KBM-7 (cell line): ENCODE data around the gene CRACR2B.

ENCODE experiments used
- DNase-seq: peaks from one replicate; pipeline ENCODE4 v3.0.0-alpha.2; 2015
- in situ Hi-C: fragments of 300-500 bp; cut with MboI; formaldehyde crosslinking; loops from 2 replicates; pipeline ENCODE4 v1.14.3; 2020; ENCODE audit warnings: low sequenced_read_pairs, low pct_unique_long_range_greater_than_20kb, mixed read lengths

Gene CRACR2B

DNA sequence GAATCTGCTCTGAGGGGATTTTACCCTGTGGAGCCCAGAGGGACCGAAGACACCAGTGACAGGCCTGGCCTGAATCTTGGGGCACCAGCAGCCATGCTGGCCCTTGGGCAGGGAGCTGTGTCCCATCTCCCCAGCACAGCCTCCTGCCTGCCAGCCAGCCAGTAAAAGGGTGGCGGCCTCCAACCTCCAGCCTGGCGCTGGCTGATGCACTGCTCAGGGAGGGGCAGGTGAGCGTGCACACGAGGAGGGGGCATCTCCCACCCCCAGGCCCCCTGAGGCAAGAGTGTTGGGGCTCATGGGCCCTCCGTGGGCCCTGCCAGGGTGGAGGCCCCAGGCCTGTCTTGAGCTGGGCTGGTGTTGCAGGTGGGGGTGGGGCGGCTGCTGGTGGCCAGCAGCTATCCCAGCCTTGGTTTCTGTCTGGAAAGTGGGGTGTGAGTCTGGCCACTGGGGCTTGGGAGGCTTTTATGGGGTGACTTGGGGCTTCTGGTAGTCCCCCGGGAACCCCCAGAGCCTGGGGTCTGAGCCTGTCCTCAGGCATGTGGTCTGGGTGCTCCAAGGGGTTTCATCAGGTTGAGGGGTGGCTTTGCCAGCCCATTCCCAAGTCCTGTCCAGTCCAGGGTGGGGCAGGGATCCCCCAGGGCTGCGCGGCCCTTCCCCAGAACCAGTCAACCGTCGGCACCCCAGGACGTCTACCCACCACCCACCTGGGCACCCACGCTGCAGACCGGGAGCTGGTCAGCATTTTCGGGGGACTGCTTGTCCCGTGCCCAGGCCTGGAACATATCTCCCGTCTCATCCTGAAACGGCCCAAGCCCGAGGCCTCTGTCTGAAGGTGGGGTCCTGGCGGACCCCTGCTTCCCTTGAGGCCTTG lies 32.8 kb downstream of the CRACR2B start:
- no peak for DNase-seq
- in situ Hi-C loops = no loop called here

DNA sequence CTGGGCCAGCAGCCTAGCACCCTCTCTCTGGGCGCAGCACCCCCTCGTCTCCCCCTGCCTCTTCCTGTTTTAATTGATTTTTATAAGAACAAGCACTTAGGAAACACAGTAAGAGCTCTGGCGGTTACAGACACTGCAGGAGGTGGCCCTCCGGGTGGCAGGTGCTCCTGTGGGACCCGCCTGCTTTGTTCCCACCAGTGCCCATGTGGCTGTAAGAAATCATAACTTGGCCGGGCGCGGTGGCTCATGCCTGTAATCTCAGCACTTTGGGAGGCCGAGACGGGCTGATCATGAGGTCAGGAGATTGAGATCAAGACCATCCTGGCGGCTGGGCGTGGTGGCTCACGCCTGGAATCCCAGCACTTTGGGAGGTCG lies 33.4 kb downstream of the CRACR2B start:
- in situ Hi-C loops = no loop called here

DNA sequence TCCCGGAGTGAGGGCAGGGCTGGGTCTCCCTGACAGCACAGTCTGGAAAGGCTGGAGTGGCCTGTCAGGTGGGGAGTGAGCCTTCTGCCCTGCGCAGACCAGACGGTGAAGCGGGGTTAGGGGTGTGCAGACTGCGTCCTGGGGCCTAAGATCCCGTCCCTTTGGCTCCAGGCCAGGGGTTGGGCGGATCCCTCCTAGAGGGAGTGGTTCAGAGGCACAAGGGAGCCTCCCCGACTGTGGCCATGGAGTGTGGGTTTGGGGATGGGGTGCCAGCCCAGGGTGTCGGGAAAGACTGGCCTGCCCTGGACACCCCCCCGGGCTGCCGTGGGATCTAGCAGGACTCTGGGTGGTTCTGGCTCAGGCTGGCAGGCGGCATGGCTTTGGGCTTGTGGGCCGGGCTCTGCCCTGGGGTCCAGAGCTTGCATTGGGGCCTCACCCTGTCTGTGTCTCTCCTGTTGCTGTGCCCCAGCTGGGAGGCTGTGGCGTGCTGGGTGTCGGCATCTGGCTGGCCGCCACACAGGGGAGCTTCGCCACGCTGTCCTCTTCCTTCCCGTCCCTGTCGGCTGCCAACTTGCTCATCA lies 34.5 kb downstream of the CRACR2B start:
- in situ Hi-C loops = no loop called here

More for the DNA sequence above, 33.4 kb downstream of the CRACR2B start:
- no peak for DNase-seq

DNA sequence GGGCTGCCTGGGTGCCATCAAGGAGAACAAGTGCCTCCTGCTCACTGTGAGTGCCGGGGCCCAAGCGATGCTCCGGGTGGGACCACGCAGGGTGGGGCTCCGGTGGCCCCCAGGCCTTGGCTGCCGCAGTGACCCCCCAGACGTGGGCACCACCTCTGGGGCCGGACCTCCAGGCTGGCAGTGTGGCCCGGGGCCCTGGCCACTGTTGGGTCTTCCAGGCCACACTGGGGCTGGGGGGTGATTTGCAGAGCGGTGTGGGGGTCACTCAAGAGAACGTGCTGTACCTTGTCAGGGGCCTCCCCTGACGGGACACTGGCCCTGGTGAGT lies 34.9 kb downstream of the CRACR2B start:
- no peak for DNase-seq
- in situ Hi-C loops = no loop called here

More for the DNA sequence above, 34.5 kb downstream of the CRACR2B start:
- no peak for DNase-seq

DNA sequence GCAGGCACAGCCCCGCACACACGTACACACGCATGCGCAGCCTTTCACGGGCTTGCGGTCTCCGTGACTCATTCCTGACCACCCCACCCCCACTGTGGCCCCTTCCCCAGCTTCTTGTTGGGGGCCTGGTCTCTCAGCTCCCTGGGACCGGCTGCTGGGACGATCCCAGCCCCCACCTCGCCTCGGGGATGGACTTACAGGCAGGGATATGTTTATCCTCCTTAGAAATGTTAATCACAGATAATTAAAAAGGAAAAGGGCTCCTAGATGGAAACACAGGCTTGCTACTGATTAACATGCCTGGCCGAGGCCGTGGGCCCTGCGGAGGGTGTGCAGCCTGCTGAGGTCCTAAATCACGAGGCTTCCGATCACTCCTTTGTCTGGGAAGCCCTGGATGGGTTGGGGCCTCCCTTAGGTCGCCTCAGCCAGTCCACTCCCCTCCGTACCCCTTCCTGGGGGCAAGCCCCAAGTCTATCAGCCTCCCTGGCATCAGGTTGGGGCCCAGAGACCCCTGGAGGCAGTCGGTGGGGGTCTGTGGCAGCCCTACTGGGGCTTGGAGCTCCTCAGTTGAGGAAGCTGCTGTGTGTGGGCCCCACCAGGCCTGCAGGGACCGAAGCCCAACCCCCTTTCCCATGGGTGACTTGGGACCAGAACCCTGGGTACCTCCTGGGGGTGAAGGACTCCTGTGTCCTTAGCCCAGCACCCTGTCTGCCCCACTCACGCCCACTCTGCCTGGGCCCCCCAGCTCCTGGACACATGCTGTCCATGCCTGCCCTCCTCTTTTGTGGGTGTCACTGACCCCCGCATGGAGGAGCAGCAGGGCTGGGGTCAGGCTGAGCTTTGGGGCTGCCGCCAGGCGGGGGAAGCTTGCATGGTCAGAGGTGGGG lies 35.5 kb downstream of the CRACR2B start:
- DNase-seq = no peak
- in situ Hi-C loops = no loop called here

DNA sequence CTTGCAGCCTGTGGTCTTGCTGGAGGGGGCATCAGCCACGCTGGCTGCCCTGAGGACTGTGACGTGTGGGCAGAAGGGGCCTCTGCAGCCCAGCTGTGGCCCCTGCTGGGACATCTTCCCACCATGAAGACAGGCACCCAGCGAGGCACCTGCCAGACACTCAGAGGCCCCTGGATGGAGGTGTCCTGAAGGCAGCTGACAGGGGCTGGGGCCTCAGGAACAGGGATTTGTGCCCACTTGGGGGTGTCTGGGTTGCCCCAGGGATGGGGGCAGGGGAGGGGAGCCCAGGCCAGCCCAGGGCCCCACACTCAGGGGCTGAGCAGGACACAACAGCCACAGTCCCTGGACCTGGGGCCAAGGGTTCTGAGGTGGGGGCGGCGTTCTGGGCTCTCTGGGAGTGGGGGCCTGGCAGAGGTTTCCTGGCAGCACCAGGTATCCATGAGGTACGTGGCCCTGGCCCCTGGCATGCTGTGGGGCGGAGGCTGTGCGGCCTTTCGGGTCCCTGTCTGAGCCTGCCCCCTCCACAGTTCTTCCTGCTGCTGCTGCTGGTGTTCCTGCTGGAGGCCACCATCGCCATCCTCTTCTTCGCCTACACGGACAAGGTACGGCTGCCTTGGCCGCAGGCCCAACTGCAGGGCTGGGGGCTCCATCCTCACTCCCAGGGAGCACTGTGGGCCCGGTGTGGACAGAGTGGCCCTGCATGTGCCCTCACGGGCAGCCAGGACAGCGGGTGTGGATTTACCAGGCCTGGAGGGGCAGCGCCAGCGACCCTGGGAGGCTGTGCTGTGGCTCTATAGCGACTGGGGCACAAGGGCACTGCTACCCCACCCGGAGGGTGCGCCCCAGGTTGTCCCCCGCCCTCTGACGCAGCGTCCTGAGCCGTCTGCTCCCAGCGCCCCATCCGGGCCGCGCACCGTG lies 36.5 kb downstream of the CRACR2B start:
- in situ Hi-C loops = no loop called here
- DNase-seq = no peak

DNA sequence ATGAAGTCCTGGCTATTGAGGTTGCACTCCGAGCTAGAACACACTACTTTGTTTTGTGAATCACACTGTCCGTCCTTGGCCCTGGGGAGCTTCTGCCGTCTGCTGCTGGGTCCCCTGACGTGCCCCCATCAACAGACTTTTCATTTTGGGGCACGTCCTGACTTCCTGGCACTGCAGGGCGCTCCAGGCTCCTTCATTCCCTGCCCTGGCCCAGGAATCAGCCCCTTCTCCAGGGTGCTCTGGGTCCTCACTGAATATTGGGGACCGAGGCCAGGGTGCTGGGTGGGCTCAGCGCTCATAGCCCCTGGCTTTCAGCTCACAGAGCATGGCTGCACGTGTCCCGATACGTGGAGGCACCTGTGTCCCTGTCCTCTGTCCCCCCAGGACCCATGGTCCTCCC lies 37.2 kb downstream of the CRACR2B start:
- in situ Hi-C loops = no loop called here
- DNase-seq = no peak

DNA sequence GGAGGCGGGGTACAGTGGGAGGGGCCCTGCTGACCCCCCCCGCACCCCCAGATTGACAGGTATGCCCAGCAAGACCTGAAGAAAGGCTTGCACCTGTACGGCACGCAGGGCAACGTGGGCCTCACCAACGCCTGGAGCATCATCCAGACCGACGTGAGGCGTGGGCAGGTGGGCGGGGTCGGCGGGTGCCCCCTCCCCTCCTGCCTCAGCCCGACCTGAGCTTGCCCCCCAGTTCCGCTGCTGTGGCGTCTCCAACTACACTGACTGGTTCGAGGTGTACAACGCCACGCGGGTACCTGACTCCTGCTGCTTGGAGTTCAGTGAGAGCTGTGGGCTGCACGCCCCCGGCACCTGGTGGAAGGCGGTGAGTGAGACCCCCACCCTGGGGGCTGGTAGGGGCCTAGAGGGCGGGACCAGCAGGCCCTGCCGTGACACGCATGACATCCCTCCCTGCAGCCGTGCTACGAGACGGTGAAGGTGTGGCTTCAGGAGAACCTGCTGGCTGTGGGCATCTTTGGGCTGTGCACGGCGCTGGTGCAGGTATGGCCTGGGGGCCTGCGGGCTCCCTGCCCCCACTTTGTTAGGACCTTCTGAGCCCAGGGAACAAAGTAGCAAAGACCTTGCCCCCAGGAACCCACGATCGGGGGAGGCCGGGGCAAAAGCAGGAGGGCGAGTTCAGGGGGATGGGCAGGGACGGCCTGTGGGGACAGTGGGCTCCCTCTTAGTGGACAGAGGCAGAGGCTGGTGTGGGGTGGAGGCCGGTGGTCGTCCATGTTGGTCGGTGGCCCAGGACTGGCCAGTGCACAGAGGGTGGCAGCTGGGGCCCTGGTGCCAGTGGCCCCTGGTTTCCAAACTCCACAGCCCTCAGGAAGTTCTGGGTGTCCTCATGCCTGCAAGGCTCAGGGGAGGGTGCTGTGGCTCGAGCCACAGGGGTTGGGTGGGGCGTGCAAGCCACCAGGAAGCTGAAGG lies 38.0 kb downstream of the CRACR2B start:
- in situ Hi-C loops = no loop called here
- no peak for DNase-seq

DNA sequence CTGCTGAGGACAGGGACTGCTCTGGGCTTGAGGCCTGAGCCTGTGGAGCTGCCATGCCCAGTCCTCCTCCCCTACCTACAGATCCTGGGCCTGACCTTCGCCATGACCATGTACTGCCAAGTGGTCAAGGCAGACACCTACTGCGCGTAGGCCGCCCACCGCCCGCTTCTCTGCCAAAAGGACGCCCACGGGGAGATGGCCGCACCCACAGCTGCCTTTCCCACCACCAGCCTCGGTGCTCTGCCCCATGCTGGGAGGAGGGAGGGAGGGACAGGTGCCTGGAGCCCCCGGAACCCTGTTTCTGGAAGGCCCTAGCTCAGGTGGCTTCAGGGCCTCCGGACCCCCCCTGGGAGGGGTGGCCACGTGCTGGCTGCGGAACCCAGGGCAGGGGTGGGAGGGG lies 38.8 kb downstream of the CRACR2B start:
- DNase-seq = no peak
- in situ Hi-C loops = no loop called here

DNA sequence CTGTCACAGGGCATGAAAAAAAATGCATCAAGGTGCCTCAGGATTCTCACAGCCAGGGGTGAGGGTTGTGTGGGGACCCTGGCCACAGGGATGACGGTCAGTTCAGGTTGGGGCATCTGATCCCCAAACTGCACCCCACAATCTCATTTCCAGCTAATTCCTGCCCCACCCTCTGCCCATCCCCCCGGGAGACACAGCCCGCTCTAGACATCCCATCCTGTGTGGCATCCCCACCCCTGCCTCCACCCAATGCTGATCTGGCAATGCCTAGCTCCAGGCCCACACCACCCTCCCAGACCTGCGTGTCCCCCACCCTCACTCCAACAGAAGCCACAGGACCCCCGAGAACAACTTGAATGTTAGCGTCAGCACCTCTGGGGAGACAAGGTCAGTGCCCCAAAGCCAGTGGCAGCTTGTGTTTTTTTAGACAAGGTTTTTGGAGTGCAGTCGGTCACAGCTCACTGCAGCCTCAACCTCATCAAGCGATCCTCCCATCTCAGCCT lies 40.2 kb downstream of the CRACR2B start:
- DNase-seq = no peak
- in situ Hi-C loops = no loop called here

DNA sequence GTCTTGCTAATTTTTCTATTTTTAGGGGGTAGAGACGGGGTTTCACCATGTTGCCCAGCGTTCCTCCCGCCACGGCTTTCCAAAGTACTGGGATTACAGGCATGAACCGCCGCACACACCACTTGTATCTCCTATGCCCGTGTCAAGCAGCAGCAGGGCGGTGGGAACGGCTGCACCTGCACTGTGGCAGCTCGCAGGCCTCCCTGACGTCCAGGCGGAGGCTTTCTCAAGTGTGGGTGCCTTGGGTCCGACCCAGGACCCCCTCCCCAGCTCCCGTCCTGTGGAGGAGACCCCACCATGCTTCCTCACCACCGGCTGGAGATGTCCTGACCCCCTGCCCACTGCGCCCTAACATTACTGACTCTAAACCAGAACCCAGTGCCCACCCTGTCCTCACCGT lies 40.7 kb downstream of the CRACR2B start:
- no peak for DNase-seq
- in situ Hi-C loops = no loop called here

DNA sequence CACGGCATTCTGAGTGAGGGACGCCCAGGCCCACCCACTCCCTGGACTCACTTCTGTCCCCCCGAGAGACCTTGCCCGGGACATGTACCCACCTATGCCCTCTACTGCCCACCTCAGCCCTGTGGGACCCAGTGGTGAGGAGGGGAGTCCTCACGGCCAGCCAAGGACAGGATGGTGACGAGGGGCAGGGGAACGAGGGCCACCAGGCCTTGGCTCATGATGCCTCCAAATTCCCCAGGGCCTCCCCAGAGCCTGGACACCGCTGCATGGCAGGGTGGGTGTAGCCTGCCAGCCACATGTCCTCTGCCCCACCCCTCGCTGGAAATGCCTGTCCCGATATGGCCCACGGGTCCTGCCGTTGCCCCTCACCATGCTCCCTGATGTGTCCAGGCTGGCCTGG lies 41.1 kb downstream of the CRACR2B start:
- in situ Hi-C loops = no loop called here
- no peak for DNase-seq

DNA sequence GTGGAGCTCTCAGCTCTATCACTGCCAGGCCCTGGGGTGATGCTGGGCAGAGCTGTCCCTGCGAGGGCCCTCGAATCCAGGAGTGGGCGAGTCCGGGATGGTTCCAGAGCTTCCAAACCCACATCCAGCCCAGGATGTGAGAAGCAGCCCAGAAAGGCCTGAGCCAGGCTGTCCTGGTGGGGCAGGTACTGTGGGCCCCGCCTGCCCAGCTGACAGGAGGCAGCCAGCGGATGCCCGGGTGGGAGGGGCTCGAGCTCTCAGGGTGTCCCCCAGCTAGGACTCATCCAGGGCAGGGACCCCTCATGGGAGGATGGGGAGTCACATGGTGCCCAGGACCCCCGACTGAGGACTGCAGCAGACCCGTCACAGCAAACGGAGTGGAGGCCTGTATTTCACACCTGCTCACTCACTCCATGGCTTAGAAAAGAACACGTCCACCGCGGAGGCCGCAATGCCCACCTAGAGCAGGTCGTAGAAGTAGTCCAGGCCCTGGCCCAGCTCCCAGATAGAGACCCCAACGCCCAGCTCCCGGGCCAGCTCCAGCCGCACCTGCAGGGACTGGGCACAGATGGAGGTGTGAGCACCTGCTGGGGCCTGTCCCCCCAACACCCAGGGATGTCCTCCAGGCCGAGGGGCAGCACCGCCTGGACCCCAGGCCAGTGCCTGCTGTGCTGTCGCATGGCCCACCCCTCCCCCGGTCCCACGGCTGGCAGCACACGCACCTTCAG lies 41.8 kb downstream of the CRACR2B start:
- in situ Hi-C loops = no loop called here
- DNase-seq = no peak

DNA sequence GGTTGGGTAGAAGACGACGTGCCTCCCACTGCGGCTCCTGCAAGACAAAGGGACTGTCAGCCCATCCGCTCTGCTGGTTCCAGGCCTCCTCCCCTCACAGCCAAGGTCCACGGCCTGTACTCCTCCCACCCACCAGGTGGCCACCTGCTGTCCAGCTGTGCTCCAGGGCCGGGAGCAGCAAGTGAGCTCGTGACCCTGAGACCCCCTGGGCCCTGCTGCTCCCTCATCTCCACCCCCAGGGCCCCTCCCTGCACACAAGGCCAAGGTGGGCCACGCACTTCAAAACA lies 42.4 kb downstream of the CRACR2B start:
- DNase-seq = no peak
- in situ Hi-C loops = no loop called here

DNA sequence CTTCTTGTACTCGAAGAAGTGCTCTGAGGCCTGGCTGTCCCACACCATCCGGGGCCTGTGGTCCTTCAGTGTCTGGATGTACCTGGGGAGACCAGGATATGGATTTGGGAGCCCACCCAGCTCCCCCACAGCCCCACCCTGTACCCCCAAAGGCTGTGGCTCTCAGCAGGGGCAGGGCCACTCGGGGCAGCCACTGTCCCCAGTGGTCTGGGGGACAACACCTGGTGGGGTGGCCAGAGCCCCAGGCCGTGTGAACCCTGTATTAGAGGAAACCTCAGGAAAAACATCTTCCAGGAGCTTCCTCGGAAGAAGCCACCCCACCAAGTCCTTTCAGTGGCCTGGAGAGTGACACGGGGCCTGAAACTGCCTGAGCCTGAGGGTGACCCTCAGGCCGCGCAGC lies 42.7 kb downstream of the CRACR2B start:
- no peak for DNase-seq
- in situ Hi-C loops = no loop called here

DNA sequence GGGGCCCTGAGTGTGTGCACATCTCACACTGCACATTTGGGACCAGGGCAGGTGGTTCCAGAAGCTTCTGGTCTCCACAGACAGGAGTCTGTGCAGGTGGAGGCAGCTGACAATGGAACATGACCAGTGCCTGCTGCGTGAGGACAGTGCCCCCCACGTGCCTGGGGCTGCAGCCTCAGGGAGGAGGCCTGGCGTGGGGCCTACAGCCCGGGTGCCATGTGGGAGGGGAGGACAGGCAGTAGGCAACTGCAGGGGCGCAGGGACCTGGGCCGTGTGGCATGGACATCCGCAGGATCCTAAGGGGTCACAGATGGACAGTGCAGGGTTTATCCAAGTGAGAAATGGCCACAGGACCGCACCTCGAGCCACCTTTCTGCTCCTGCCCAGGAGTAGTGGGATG lies 43.8 kb downstream of the CRACR2B start:
- in situ Hi-C loops = no loop called here
- DNase-seq = no peak

DNA sequence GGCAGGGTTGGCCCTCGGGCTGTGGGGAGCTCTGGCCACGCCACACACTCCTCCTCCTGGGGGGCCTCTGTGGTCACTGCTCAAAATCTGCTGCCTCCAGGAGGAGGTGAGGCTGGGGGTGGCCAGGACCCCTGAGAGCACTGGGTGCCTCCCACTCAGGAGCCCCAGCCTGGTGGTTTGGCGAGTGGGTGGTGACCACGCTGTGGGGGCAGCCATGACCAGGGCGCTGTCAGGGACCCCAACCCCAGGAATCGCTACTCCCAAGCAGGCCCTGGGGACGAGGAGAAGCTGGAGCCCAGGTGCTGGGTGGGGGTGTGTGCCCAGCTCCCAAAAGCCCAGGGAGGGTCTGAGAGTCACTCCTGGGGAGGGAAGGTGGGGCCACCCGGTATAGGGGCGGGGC lies 45.1 kb downstream of the CRACR2B start:
- no peak for DNase-seq
- in situ Hi-C loops = no loop called here

DNA sequence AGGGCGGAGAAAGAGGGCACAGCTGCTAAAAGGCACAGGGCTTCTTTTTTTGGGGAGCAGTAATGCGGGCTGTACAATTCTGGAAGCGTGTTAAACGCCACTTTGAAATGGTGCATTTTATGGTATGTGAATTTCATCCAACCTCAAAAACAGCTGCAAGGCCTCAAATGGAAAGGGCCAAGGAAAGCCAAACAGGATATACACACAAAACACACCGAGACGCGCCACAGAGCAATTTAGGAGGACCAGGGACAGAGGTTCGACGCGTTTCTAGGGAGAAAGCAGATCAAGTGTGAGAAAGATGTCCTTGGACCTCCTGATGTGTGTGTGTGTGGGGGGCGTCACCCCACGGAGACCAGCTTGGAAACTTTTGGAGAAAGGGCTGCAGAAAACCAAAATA lies 46.0 kb downstream of the CRACR2B start:
- in situ Hi-C loops = no loop called here
- no peak for DNase-seq
